Erythroblast (primary cell): ENCODE data around the gene PLEK.

Experiments
- GATA1 ChIP-seq: IDR thresholded peaks from 2 replicates; pipeline ENCODE4 v1.6.1; 2011; ENCODE audit warnings: low read depth, mild to moderate bottlenecking, control low read depth, low read length, moderate library complexity
- POLR2A ChIP-seq: IDR thresholded peaks from 2 replicates; pipeline ENCODE4 v1.6.1; 2011; ENCODE audit warnings: mild to moderate bottlenecking, low read length

GRCh38 chr2:68388358-68388757 lies 23.3 kb downstream of the PLEK start:
- no peak for TF ChIP-seq POLR2A
- TF ChIP-seq GATA1: no peak
